ENCODE results near the gene PCNP.

PCNP gene

GRCh38 chr3:101535221-101535620 lies 38.8 kb upstream of the PCNP start:
- TF ChIP-seq TCF12 (IDR thresholded peaks at IDR 0.05; ENCODE audit: low read depth) (no peak), ZBTB7A (IDR thresholded peaks at IDR 0.05; ENCODE audit: low read depth) (no peak), RAD21 (IDR thresholded peaks at IDR 0.05; ENCODE audit: low read depth) (no peak), TAF1 (IDR thresholded peaks at IDR 0.05; ENCODE audit: low read depth) (no peak), CREB1 (IDR thresholded peaks at IDR 0.05; ENCODE audit: low read depth) (no peak), EGR1 (IDR thresholded peaks at IDR 0.05) (no peak), CEBPB (IDR thresholded peaks at IDR 0.05) (no peak), REST (IDR thresholded peaks at IDR 0.05; ENCODE audit: low read depth) (no peak)

- TF ChIP-seq YY1 (IDR thresholded peaks at IDR 0.05; ENCODE audit: low read depth) (no peak), USF1 (IDR thresholded peaks at IDR 0.05) (no peak), ZBTB7A (IDR thresholded peaks at IDR 0.05; ENCODE audit: low read depth) (no peak), EGR1 (IDR thresholded peaks at IDR 0.05) (no peak), CEBPB (IDR thresholded peaks at IDR 0.05) (no peak), CREB1 (IDR thresholded peaks at IDR 0.05; ENCODE audit: low read depth) (no peak), TCF12 (IDR thresholded peaks at IDR 0.05; ENCODE audit: low read depth) (no peak), NFIC (IDR thresholded peaks at IDR 0.05) (no peak), RAD21 (IDR thresholded peaks at IDR 0.05; ENCODE audit: low read depth) (no peak), MAX (IDR thresholded peaks at IDR 0.05) (no peak), EP300 (IDR thresholded peaks at IDR 0.05; ENCODE audit: borderline replicate concordance) (no peak), REST (IDR thresholded peaks at IDR 0.05; ENCODE audit: low read depth) (no peak), FOXM1 (IDR thresholded peaks at IDR 0.05; ENCODE audit: borderline replicate concordance, low read depth) (no peak), TAF1 (IDR thresholded peaks at IDR 0.05; ENCODE audit: low read depth) (no peak), TEAD4 (IDR thresholded peaks at IDR 0.05) (no peak)
Measured at GRCh38 chr3:101536266-101536665, 37.7 kb upstream of the PCNP start.

DNA sequence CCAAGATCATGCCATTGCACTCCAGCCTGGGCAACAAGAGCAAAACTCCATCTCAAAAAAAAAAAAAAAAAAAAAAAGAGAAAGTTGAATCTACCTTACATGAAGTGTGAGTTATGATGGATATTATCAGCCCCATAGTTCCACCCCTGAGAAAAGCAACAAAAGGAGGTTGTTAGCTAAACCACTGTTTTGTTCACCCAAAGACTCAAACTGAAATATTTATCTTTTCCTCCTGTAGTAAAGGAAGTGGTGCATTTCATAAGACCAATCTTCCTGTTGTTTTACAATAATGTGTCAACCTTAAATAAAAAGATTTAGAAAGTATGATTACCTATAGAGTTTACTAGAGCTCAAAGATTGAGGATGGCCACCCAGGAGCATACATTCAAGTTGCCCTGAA lies 31.0 kb upstream of the PCNP start:
- TF ChIP-seq RAD21 (IDR thresholded peaks at IDR 0.05; ENCODE audit: low read depth): no peak
- TF ChIP-seq REST (IDR thresholded peaks at IDR 0.05; ENCODE audit: low read depth): no peak
- no peak for TF ChIP-seq MAX (IDR thresholded peaks at IDR 0.05)
- no peak for TF ChIP-seq USF1 (IDR thresholded peaks at IDR 0.05)
- no peak for TF ChIP-seq TEAD4 (IDR thresholded peaks at IDR 0.05)
- TF ChIP-seq TAF1 (IDR thresholded peaks at IDR 0.05; ENCODE audit: low read depth): no peak
- TF ChIP-seq CREB1 (IDR thresholded peaks at IDR 0.05; ENCODE audit: low read depth): no peak
- no peak for TF ChIP-seq EGR1 (IDR thresholded peaks at IDR 0.05)
- TF ChIP-seq ZBTB7A (IDR thresholded peaks at IDR 0.05; ENCODE audit: low read depth): no peak
- TF ChIP-seq NFIC (IDR thresholded peaks at IDR 0.05): no peak
- TF ChIP-seq FOXM1 (IDR thresholded peaks at IDR 0.05; ENCODE audit: borderline replicate concordance, low read depth): no peak
- no peak for TF ChIP-seq YY1 (IDR thresholded peaks at IDR 0.05; ENCODE audit: low read depth)
- TF ChIP-seq TCF12 (IDR thresholded peaks at IDR 0.05; ENCODE audit: low read depth): no peak
- no peak for TF ChIP-seq CEBPB (IDR thresholded peaks at IDR 0.05)

GRCh38 chr3:101544161-101544850 lies 29.7 kb upstream of the PCNP start:
- TF ChIP-seq RAD21 (IDR thresholded peaks at IDR 0.05; ENCODE audit: low read depth) (peak; percentile 17; the same call in 1 of the 2 replicates), FOXM1 (IDR thresholded peaks at IDR 0.05; ENCODE audit: borderline replicate concordance, low read depth) (no peak)
